Fibroblast of lung (primary cell): ENCODE data around the gene MCF2L2.

ENCODE experiments used
- CTCF ChIP-seq, 2 donors: IDR thresholded peaks in 1 of 2; conservative IDR thresholded peaks in 1 of 2; 1 replicate in 1 of 2; 2 replicates in 1 of 2; pipeline ENCODE4 v1.5.1; 2011 to 2012; ENCODE audit warnings: low read length in 2 of 2, control low read depth in 1 of 2, inconsistent platforms in 1 of 2, low read depth in 1 of 2, mild to moderate bottlenecking in 1 of 2
- EZH2 ChIP-seq: IDR thresholded peaks from 2 replicates; pipeline ENCODE4 v1.5.1; 2012; ENCODE audit warnings: low read length, control low read depth, mild to moderate bottlenecking; ENCODE audit errors: missing control alignments

- no peak for TF ChIP-seq CTCF (conservative IDR thresholded peaks at IDR 0.05 in 1 of 2, IDR thresholded peaks at IDR 0.05 in 1 of 2; ENCODE audit: low read depth in 1 of 2, low read length in 2 of 2)
- TF ChIP-seq EZH2 = no peak
Measured at GRCh38 chr3:183202004-183202722, 226.3 kb downstream of the MCF2L2 start.
